ENCODE measurements around the gene LOX. TPM values are rescaled to one million over a fixed set of nuclear protein-coding genes. Genes with fewer than 3 reads are reported as not detected.

Gene LOX
- total and polyA plus RNA-seq, 2 experiments from 2014 or later = 1.5 to 1.8 TPM

GRCh38 chr5:122097391-122097790 is 19.3 kb upstream of the LOX start:
- H3K36me3 Mint-ChIP-seq (ENCODE audit: low read depth) = no peaks in the 10 kb centered on the region
- H3K27me3 Mint-ChIP-seq (ENCODE audit: insufficient read depth, low read depth, poor library complexity) = no peaks in the 10 kb centered on the region
- Histone ChIP-seq H3K27me3 (ENCODE audit: insufficient read depth) (no peaks in the 10 kb centered on the region), H3K4me3 (no peak overlapping the region), H2AFZ (no peak overlapping the region), H3K9me2 (ENCODE audit: insufficient read depth) (no peaks in the 10 kb centered on the region), H3K79me2 (replicated peaks; ENCODE audit: insufficient read depth) (no peaks in the 10 kb centered on the region), H4K20me1 (replicated peaks; ENCODE audit: insufficient read depth) (no peaks in the 10 kb centered on the region), H3F3A (replicated peaks; ENCODE audit: low read depth) (no peaks in the 10 kb centered on the region), H3K27ac (ENCODE audit: low read depth) (no peak overlapping the region), H3K36me3 (ENCODE audit: insufficient read depth) (no peaks in the 10 kb centered on the region), H3K4me1 (ENCODE audit: insufficient read depth) (peaks cover 20% of the 10 kb centered on the region), H3K4me2 (no peak overlapping the region)
- no peaks in the 10 kb centered on the region for H3K9me3 Mint-ChIP-seq
- no peak overlapping the region for H3K27ac Mint-ChIP-seq
- ATAC-seq (no peak), DNase-seq (ENCODE audit: low spot score) (no peak)
- H3K4me1 Mint-ChIP-seq = peaks cover 16% of the 10 kb centered on the region
- H3K4me3 Mint-ChIP-seq = no peak overlapping the region
- no peak for TF ChIP-seq ZNF114 (CRISPR knock-in tag; IDR thresholded peaks at IDR 0.05)
- TF ChIP-seq, protein P1, sequence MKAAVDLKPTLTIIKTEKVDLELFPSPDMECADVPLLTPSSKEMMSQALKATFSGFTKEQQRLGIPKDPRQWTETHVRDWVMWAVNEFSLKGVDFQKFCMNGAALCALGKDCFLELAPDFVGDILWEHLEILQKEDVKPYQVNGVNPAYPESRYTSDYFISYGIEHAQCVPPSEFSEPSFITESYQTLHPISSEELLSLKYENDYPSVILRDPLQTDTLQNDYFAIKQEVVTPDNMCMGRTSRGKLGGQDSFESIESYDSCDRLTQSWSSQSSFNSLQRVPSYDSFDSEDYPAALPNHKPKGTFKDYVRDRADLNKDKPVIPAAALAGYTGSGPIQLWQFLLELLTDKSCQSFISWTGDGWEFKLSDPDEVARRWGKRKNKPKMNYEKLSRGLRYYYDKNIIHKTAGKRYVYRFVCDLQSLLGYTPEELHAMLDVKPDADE (IDR thresholded peaks at IDR 0.05) = no peak
- no peak for TF ChIP-seq CREB1 (CRISPR knock-in tag; IDR thresholded peaks at IDR 0.05; ENCODE audit: low read depth)
- no peak for TF ChIP-seq STAT1 (IDR thresholded peaks at IDR 0.05; ENCODE audit: unreplicated experiment)
- no peak for TF ChIP-seq EZH2 (IDR thresholded peaks at IDR 0.05; ENCODE audit: low read depth, unreplicated experiment)
- TF ChIP-seq, protein P2, sequence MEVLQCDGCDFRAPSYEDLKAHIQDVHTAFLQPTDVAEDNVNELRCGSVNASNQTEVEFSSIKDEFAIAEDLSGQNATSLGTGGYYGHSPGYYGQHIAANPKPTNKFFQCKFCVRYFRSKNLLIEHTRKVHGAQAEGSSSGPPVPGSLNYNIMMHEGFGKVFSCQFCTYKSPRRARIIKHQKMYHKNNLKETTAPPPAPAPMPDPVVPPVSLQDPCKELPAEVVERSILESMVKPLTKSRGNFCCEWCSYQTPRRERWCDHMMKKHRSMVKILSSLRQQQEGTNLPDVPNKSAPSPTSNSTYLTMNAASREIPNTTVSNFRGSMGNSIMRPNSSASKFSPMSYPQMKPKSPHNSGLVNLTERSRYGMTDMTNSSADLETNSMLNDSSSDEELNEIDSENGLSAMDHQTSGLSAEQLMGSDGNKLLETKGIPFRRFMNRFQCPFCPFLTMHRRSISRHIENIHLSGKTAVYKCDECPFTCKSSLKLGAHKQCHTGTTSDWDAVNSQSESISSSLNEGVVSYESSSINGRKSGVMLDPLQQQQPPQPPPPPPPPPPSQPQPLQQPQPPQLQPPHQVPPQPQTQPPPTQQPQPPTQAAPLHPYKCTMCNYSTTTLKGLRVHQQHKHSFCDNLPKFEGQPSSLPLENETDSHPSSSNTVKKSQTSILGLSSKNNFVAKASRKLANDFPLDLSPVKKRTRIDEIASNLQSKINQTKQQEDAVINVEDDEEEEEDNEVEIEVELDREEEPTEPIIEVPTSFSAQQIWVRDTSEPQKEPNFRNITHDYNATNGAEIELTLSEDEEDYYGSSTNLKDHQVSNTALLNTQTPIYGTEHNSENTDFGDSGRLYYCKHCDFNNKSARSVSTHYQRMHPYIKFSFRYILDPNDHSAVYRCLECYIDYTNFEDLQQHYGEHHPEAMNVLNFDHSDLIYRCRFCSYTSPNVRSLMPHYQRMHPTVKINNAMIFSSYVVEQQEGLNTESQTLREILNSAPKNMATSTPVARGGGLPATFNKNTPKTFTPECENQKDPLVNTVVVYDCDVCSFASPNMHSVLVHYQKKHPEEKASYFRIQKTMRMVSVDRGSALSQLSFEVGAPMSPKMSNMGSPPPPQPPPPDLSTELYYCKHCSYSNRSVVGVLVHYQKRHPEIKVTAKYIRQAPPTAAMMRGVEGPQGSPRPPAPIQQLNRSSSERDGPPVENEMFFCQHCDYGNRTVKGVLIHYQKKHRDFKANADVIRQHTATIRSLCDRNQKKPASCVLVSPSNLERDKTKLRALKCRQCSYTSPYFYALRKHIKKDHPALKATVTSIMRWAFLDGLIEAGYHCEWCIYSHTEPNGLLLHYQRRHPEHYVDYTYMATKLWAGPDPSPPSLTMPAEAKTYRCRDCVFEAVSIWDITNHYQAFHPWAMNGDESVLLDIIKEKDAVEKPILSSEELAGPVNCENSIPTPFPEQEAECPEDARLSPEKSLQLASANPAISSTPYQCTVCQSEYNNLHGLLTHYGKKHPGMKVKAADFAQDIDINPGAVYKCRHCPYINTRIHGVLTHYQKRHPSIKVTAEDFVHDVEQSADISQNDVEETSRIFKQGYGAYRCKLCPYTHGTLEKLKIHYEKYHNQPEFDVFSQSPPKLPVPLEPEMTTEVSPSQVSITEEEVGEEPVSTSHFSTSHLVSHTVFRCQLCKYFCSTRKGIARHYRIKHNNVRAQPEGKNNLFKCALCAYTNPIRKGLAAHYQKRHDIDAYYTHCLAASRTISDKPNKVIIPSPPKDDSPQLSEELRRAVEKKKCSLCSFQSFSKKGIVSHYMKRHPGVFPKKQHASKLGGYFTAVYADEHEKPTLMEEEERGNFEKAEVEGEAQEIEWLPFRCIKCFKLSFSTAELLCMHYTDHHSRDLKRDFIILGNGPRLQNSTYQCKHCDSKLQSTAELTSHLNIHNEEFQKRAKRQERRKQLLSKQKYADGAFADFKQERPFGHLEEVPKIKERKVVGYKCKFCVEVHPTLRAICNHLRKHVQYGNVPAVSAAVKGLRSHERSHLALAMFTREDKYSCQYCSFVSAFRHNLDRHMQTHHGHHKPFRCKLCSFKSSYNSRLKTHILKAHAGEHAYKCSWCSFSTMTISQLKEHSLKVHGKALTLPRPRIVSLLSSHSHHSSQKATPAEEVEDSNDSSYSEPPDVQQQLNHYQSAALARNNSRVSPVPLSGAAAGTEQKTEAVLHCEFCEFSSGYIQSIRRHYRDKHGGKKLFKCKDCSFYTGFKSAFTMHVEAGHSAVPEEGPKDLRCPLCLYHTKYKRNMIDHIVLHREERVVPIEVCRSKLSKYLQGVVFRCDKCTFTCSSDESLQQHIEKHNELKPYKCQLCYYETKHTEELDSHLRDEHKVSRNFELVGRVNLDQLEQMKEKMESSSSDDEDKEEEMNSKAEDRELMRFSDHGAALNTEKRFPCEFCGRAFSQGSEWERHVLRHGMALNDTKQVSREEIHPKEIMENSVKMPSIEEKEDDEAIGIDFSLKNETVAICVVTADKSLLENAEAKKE (CRISPR knock-in tag; IDR thresholded peaks at IDR 0.05) = no peak
- no peak for TF ChIP-seq POLR2AphosphoS5 (IDR thresholded peaks at IDR 0.05; ENCODE audit: low read depth)
- no peak for TF ChIP-seq EZH2phosphoT487 (IDR thresholded peaks at IDR 0.05; ENCODE audit: unreplicated experiment)
- TF ChIP-seq JUNB (IDR thresholded peaks at IDR 0.05; ENCODE audit: unreplicated experiment) = no peak

All from GM23338 (cell line).